Head of caudate nucleus (tissue), 42 donors: ENCODE results near the gene ADAMTS12.
A peak's percentile ranks its signal among the peaks of the same experiment; 100 is the strongest.

ENCODE experiments used
- DNase-seq, 42 donors: peaks; one replicate each; pipeline versions ENCODE4 v3.0.0 to v3.0.0-alpha.2; 2020 to 2021; ENCODE audit warnings: mixed read lengths in 7 of 42
- intact Hi-C: fragments of 100-400 bp; cut with DNase I; formaldehyde crosslinking; loops from one replicate; pipeline ENCODE4 v1.15.0; 2022

Gene ADAMTS12

DNA sequence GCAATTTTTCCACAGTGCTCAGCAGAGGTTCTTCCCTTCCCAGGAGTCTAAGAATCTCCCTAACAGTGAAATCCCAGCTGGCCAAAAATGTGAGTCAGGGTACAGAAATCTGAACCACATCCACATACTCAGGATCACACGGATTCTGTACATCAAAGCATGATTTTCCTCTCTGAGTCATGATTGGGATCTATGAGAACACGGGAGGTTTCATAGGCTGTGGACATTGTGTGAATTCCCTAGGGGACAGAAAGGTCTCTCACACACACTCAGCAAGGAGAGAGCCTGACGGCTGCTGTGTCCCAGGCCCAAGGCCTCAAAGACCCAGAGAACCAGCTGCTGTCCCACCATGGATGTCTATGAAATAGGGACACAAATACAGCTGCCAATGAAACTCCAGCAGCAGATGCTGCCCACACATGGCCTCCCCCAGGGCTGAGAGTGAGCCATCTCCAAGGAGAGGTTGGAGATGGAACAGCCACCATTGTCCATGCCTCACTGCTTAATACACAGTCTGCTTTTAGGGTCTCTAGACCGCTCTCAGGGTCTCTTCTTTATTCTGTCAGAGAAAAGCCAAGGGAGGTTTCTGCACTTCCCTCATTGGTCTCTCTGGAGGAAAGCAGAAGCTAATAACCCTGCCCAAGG lies 102.7 kb downstream of the ADAMTS12 start:
- DNase-seq = no peak
- intact Hi-C loops = no loop called here

DNA sequence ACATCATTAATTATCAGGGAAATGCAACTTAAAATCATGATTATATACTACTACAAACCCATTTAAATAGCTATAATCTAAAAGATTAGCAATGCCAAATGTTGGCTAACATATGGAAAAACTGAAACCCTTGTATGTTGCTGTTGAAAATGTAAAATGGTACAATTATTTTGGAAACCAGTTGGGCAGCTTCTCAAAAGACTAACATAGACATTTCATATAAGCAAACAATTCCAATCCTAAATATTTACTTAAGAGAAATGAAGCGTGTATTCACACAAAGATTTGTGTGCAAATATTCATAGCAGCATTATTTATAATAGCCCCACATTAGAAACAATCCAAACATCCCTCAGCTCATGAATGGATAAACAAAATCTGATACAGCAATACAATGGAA lies 106.2 kb downstream of the ADAMTS12 start:
- no peak for DNase-seq
- intact Hi-C loops = no loop called here

DNA sequence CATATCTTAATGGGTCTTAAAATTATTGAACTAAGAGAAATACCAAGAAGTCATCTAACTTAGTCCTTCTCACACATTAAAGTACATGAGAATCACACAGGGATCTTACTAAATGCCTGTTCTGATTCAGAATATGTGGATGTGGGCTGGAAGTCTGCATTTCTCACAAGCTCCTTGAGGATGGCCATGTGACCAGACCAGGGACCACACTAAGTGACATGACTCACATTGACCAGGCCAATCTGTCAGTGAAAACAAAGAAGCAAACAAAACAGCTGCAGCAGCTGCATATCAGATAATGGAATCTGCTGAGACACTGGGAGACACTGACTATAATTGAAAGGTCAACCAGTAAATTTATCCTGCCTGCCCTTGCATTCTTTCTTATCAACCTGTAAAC lies 110.5 kb downstream of the ADAMTS12 start:
- intact Hi-C loops = no loop called here
- no peak for DNase-seq

DNA sequence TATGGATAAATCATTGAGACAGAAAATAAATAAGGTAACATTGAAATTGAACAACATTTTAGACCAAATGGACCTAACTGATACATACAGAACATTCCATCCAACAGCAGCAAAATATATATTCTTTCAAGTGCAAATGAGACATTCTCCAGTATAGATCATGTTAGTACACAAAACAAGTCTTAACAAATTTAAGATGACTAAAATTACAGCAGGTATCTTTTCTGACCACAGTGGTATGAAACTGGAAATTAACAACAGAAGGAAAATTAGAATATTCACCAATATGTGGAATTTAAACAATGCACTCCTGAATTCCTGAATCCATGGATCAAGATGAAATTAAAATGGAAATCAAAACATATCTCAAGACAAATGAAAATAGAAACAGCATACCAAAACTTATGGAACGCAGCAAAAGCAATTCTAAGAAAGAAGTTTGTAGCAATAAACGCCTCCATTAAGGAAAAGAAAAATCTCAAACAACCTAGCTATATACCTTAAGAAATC lies 115.6 kb downstream of the ADAMTS12 start:
- intact Hi-C loops = no loop called here
- no peak for DNase-seq

DNA sequence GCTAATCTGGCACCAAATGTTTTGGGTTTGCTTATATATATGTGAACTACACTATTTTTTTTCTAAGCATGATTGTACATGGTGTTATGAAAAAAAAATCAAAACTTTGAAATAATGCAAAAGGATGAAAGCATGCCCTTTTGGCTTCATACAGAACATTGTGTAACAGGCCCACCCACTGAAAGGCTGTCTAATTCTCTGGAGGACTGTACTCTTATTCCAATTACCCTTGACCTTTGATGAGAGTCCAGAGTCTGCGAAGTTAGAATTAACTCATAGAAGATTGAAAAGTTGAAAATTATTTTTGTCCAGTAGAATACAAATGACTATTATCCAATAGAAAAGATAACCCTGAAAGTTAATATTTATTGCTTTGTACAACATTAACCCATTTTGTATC lies 117.4 kb downstream of the ADAMTS12 start:
- intact Hi-C loops = no loop called here

DNA sequence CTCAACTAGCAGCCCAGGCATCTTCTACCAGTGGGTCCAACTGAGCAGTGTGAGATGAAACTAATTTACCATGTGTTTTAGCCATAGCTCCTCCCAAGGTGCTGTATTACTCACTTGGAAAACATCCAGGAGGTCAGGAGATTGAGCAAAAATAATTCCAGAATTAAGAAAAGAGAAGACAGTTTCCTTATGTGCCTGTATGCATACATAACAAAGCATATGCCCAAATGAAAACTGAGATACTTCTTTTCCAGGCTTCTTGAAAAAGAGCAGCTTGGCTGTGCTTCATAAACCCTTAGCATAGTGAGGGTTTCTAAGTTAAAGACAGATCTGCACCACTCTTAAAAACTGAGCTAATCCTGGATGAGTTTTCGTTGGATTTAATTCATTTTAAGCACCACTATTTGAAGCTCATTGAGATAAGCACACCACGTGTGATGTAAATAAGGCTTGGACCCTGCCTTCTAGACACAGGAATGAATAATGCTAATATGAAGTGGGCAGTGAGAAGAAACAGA lies 119.4 kb downstream of the ADAMTS12 start:
- DNase-seq = no peak
- intact Hi-C loops = no loop called here

More for the DNA sequence above, 117.4 kb downstream of the ADAMTS12 start:
- DNase-seq = no peak

DNA sequence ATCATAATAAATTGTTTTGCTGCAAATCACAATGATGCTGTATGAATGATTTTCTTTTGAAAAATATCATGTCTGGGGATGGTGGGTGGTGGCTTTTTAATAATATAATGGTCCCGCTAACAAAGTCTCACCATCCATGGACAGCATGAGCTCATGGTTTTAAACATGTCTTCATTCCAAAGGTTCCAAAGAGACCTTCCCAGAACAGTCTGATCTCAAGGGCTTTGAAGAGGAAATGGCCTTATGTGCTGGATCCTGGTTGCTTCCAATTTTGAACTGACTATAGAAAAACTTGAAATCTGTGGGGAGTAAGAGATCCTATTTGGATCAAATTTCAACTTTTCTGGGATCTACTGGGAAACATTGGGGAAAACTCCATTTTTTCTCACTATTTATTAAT lies 121.8 kb downstream of the ADAMTS12 start:
- intact Hi-C loops = no loop called here

DNA sequence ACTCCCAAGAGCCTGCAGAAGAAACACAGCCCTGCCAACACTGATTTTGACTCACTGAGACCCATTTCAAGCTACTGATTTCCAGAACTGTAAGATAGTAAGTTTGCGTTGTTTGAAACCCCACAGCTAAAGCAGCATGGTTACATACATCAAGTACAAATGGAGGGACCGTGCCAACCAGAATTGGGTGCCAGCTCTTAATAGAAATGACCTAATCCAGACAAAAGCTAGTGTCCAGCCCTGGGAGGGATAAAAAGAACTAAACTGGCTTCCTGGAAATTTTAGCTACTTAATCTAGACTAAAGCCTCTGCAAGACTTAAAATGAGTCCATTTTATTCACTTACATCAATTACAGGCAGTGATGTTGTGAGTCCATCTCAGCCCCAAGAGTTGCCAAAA lies 122.6 kb downstream of the ADAMTS12 start:
- DNase-seq = no peak
- intact Hi-C loops = no loop called here

More for the DNA sequence above, 121.8 kb downstream of the ADAMTS12 start:
- no peak for DNase-seq

DNA sequence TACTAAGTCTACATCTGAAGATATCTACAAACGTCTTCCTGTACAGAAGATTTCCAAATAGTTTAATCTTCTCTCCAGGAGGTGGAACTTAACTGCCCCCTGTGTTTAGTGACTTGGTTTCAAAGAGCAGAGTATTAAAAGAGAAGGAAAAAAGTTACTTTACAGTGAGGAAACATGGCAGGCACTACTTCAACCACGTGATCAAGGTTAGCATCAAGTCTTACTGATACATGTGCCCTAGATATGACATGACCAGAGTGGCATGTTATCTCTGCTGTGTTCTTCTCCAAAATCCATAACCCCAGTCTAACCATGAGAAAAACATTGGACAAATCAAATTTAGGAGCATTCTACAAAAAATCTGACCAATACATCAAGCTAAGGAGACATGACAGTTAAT lies 125.8 kb downstream of the ADAMTS12 start:
- intact Hi-C loops = no loop called here
- DNase-seq = no peak

DNA sequence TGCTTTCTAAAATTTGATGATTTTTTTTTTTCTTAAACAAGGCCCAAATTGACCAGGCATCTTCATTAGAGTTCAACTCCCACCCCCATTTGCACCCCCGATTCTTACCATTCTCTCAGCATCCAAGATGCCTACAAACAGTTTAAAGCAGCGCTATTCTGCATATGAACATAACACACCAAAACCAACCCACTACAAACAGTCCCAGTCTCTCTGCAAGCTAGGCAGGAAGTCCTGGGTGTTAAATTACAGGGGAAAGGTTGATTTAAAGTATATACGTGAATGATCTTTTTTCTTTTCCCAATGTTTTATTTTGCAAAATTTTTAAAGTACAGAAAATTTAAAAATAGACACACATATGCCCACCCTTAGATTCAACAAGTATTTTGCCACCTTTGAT lies 127.0 kb downstream of the ADAMTS12 start:
- DNase-seq = no peak
- intact Hi-C loops = no loop called here

DNA sequence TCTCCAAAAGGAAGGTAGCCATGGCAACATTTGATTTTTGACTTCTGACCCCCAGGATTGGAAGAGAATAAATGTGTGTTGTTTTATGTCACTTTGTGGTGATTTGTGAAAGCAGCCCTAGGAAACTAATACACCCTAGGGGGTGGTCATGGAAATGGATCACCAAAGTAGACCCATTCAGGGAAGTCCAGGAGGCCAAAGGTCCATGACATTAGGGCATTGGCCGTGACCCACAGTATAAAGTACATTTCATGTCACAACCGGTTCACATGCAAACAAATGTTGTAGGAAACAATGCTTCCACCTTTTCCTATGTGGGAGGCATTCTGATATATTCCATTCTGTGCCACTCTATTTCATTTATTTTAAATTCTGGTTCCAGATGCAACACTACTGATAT lies 128.4 kb downstream of the ADAMTS12 start:
- intact Hi-C loops = no loop called here
- no peak for DNase-seq

DNA sequence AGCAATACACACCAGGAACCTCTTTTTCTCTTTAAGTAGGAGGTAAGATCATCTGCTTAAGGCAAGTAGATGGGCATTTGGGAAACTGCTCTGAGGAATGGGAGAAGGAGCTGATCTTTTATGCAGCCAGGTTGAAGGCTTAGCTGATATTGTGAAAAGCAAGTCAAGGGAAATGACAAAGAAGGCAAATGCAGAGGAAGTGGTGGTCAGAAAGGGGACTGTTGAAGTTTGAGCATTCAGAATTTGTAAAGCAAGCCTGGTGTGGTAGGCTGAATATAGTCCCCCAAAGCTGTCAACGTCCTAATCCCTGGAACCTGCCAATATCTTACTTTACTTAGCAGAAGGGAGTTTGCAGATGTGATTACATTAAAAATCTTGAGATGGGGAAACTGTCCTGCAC lies 128.9 kb downstream of the ADAMTS12 start:
- DNase-seq = no peak

DNA sequence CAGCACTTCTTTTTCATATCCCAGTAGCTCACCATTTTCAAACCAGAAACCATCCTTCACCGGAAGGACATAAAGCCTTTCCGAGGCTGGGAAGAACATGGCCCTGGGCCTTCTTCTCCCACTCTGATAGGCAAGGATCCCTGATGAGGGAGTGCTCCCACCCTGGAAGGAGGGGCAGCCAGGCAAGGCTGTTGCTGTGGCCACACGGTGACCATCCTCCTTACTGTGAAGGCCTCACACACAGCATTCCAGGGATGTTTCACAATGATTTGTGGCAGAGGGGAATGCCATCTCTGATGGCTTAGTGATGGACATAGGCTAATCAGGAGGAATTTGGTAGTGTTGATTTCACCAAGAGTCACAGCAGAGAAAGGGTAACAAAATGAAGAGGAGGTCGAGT lies 130.7 kb downstream of the ADAMTS12 start:
- no peak for DNase-seq
- intact Hi-C loops = no loop called here

More for the DNA sequence above, 128.9 kb downstream of the ADAMTS12 start:
- intact Hi-C loops = no loop called here

DNA sequence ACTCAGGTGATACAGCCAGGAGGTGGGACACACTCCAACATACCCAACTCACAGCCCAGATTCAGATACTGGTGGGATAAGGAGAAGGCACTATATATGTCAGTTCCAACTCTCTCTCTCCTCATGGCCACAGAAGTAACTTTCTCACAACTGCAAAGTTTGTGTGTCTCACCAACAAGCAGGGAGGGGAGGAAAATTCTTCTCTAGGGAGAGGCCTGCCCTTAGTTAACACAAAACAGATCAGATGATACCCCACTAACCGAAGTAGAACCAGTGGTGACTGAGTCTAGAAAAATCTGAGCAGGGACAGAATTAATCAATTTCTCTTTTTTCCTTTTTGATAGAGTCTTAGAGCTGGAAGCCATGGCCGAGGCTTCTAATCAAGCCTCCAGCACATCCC lies 133.1 kb downstream of the ADAMTS12 start:
- intact Hi-C loops = no loop called here
- DNase-seq = no peak

DNA sequence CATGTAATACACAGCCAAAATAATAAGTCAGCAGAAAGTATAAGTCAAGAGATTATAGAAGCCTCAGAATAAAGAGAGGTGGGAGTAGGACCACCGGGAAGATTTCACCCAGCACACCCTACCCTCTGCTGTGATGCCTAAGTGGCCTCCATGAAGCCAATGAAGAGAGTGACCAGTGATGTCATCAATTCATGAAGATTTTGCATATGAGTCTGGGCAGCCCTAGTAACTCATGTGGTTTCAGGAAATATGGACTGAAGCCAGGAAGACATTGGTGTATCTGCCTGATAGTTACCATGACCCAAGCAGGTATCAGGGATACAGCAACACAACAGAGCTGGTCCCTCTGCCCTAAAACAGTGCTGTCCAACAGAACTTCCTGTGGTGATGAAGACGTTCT lies 135.3 kb downstream of the ADAMTS12 start:
- intact Hi-C loops = no loop called here
- DNase-seq = no peak

DNA sequence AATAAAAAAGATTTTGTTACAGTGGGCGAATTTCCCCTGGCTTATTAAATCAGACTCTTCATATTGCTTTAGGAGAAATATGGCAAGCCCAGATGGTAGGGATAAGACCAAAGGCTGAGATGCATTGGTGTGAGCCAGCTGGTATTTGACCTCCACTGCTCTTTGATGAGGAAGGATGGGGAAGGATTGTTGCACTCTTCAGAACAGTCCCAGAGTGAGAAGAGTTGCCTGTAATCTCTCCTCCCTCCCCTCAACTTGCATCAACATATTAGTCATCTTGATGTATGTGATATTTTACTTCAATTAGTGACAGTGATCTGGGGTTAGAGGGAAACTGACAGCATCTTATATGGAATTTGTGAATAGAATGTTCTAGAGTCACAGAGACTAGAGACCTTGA lies 136.6 kb downstream of the ADAMTS12 start:
- DNase-seq = no peak
- intact Hi-C loops = no loop called here

DNA sequence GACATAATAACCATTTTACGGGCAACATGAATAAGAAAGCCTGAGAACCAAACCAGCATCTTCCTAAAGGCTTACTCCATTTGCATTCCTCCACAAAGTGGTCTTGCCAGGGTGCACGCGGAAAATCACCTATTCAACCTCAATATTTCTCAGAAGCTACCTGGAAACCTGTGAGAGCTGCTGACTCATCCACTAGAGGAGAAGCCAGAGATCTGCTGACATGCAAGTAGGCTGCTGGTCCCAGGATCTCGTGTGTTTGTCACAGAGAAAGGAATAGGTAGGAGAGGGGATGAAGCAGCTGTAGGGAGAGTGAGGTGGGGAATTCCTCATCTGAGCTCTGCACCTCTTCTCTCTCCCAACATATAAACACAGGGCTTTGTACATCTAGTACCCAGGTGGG lies 138.1 kb downstream of the ADAMTS12 start:
- peak in 9 of 42 donors; percentile 8 to 60 (median 23) for DNase-seq
- intact Hi-C loops = no loop called here

DNA sequence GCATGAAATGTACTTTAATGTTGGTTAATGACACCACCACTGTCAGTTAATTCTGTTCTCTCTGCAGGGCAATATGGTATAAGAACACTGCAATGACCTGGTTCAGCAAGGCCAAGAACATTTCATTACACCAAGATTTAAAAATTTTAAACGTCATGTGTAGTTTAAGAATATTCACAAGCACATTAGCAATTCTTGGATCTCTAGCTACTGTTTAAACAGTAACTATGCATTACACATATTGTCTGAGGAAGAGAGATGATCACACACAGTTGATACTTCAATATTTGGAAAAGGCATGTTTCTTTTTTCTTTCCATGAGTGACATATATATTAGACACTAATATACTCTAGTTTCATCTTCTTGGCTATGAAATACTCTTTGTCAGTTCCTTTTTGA lies 143.0 kb downstream of the ADAMTS12 start:
- no peak for DNase-seq
- intact Hi-C loops = no loop called here

DNA sequence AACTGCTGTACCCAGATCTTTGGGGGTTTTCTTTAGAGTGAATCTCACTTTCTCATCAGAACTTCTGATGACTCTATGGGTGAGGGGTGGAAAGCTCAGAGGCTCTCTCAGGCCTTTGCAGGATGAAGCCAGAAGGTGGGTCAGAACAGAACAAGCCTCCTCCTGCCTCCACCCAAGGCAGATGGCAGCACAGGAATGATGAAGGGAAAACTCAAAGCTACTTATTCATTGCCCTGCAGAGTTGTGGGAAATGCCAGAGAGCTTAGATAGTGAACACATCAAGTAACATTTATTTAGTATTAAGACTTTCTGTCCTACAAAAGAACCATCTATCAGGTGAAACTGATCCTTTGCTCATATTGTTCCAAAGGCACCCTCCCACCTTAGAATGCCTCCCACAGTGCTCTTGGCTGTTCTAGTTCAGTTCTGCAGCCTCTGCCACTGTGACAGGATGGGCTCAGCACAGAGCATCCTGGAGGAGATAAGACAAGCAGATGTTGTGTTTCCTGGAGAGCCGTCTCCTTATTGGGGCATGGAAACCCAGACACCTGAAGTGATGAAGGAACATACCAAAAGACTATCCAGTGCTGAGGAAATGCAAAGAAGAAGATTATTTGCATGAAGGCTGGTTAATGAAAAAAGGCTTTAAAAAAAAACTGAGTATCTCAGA lies 146.6 kb downstream of the ADAMTS12 start:
- intact Hi-C loops = no loop called here
- peak in 14 of 42 donors; percentile 14 to 74 (median 33) for DNase-seq

DNA sequence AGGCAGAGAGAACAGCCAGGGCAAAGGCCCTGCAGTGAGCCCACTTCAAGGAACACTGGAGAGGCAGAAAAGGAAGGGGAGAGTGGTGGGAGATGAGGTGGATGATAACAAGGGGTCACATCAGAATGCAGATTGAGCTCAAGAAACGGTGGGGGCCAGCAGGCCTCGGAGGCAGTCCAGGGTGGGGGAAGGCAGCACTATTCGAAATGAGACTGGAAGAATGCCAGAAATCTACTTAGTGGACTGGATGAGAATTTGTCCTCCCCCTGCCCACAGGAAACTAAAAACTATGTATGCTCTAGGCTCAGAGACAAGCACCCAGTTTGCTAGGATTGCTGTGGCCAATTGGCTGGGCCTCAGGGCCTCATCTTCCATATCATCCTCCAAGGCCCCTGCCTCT lies 148.7 kb downstream of the ADAMTS12 start:
- DNase-seq = no peak
- intact Hi-C loops = no loop called here

DNA sequence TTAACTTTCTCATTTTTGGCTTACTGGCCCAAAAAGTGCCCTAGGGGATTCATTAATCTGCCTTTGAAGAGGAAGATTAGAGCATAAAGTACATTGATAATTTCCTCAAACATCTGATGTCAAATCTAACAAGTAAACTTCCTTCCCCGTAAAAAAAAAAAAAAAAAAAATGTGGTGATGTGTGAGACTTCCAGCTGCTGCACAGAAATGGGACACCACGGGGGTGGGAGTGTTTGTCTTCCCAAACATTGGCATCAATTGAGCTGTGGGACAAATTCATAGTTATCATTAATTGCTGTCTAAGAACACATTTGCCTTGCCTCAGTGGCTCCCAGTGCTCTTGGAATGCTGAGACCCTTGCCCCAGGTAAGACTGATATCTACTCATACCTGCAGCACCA lies 149.6 kb downstream of the ADAMTS12 start:
- intact Hi-C loops = no loop called here
- no peak for DNase-seq
